Breast epithelium (tissue), 3 donors: ENCODE measurements around the gene ULK4.

Experiments used
- POLR2A ChIP-seq: fragments of 450-650 bp; IDR thresholded peaks from one replicate; pipeline ENCODE4 v1.6.1; 2016; ENCODE audit warnings: antibody characterized with exemption, mild to moderate bottlenecking, moderate library complexity
- POLR2AphosphoS5 ChIP-seq, 3 donors: sonication (generic); formaldehyde crosslinking; IDR thresholded peaks; one replicate each; pipeline ENCODE4 v1.6.1; 2017; ENCODE audit warnings: antibody characterized with exemption in 3 of 3
- TF ChIP-seq, protein P1 (sequence below), 3 donors: fragments of 450-650 bp; IDR thresholded peaks; one replicate each; pipeline ENCODE4 v1.5.1; 2016 to 2017; ENCODE audit warnings: antibody characterized with exemption in 3 of 3, mild to moderate bottlenecking in 3 of 3, moderate library complexity in 3 of 3

DNA sequence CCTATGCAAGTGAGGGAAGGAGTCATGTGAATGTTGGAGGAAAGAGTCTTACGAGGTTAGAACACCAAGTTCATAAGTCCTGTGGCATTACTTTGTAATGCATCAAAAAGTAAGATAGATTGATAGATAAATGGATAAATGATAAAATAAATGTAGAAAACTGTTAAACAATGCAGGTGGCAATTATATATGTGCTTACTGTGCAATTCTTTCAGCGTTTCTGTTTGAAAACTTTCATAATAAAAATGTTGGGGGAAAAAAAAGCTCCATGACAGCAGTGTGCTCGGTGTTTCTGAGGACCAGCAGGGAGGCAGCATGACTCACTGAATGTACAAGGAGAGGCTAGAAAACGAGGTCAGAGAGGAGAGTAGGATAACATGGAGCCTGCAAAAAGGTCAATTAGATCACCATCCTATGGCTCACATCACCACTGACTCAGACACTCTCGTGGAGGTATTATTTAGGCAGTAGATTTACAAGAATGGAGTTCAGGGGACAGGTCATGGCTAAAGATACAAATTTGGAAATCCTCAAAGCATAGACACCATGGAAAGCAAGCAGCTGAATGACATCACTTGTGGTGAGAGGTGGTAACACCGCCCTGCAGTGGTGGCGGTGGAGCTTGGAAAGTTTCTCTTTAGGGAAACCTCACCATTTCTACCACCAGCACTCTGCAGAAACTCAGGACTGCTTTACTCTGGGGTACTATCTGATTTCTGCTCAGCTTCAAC is 542.8 kb downstream of the ULK4 start:
- no peak for TF ChIP-seq POLR2A
- TF ChIP-seq, protein P1, sequence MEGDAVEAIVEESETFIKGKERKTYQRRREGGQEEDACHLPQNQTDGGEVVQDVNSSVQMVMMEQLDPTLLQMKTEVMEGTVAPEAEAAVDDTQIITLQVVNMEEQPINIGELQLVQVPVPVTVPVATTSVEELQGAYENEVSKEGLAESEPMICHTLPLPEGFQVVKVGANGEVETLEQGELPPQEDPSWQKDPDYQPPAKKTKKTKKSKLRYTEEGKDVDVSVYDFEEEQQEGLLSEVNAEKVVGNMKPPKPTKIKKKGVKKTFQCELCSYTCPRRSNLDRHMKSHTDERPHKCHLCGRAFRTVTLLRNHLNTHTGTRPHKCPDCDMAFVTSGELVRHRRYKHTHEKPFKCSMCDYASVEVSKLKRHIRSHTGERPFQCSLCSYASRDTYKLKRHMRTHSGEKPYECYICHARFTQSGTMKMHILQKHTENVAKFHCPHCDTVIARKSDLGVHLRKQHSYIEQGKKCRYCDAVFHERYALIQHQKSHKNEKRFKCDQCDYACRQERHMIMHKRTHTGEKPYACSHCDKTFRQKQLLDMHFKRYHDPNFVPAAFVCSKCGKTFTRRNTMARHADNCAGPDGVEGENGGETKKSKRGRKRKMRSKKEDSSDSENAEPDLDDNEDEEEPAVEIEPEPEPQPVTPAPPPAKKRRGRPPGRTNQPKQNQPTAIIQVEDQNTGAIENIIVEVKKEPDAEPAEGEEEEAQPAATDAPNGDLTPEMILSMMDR (IDR thresholded peaks at IDR 0.05) = no peak
- TF ChIP-seq POLR2AphosphoS5 (IDR thresholded peaks at IDR 0.05) = no peak
